T-cell (primary cell): ENCODE results near the gene FITM1. TPM values are rescaled to one million over a fixed set of nuclear protein-coding genes. Genes with fewer than 3 reads are reported as not detected.

Experiments used
- ATAC-seq, 4 experiments: fragments of 200-7000 bp in 3 of 4; fragments of 150-1000 bp in 1 of 4; cut with Tn5 transposase; replicated peaks in 1 of 4; 1 replicate in 3 of 4; 2 replicates in 1 of 4; pipeline ENCODE4 v1.10.0; 2021; ENCODE audit warnings: moderate library complexity in 3 of 4, mild to moderate bottlenecking in 2 of 4, moderate number of reproducible peaks in 1 of 4
- CTCF ChIA-PET, 2 donors: fragments of 300-600 bp; sonication (Branson Sonifier 250); formaldehyde crosslinking; loops; one replicate each; lab custom pipeline; 2022; ENCODE audit warnings: antibody characterized with exemption in 2 of 2; lab: Charles Lee
- POLR2A ChIA-PET, 2 donors: fragments of 300-600 bp; sonication (Branson Sonifier 250); formaldehyde crosslinking; loops; one replicate each; lab custom pipeline; 2022; ENCODE audit warnings: antibody characterized with exemption in 2 of 2; lab: Charles Lee
- DNase-seq, 35 experiments: peaks; one replicate each; pipeline versions ENCODE4 v3.0.0 to v3.0.0-alpha.2; 2013 to 2023
- H3K27ac ChIP-seq: one replicate; pipeline ENCODE4 v1.5.1; 2013; ENCODE audit warnings: low read length
- H3K27me3 ChIP-seq, 2 experiments: replicated peaks in 1 of 2; 1 replicate in 1 of 2; 2 replicates in 1 of 2; pipeline versions ENCODE4 v1.6.1 to v1.7.0; 2013; ENCODE audit warnings: low read length in 1 of 2, mixed read lengths in 1 of 2; ENCODE audit not compliant: control insufficient read depth in 2 of 2, insufficient read depth in 2 of 2; ENCODE audit errors: extremely low read depth in 1 of 2
- H3K36me3 ChIP-seq, 2 donors: 1 replicate in 1 of 2; 2 replicates in 1 of 2; pipeline versions ENCODE4 v1.6.1 to v1.7.0; 2013; ENCODE audit warnings: low read length in 1 of 2; ENCODE audit not compliant: control insufficient read depth in 2 of 2, insufficient read depth in 1 of 2; ENCODE audit errors: extremely low read depth in 1 of 2
- H3K4me1 ChIP-seq, 2 experiments: 1 replicate in 1 of 2; 2 replicates in 1 of 2; pipeline versions ENCODE4 v1.6.1 to v1.7.0; 2013; ENCODE audit warnings: low read length in 2 of 2, mixed read lengths in 1 of 2; ENCODE audit not compliant: insufficient read depth in 2 of 2, control insufficient read depth in 1 of 2; ENCODE audit errors: extremely low read depth in 1 of 2
- H3K4me3 ChIP-seq, 2 donors: 1 replicate in 1 of 2; 2 replicates in 1 of 2; pipeline versions ENCODE4 v1.5.1 to v1.7.0; 2013; ENCODE audit warnings: mild to moderate bottlenecking in 2 of 2, low read length in 1 of 2, moderate library complexity in 1 of 2; ENCODE audit not compliant: control insufficient read depth in 1 of 2; ENCODE audit errors: extremely low read depth in 1 of 2
- H3K9me3 ChIP-seq: 2 replicates; pipeline ENCODE4 v1.7.0; 2013
- H3K27ac Mint-ChIP-seq, 2 donors: one replicate each; pipeline ENCODE4 v1.8.0; 2020 to 2021; ENCODE audit warnings: mild to moderate bottlenecking in 2 of 2, mixed read lengths in 2 of 2
- H3K27me3 Mint-ChIP-seq, 2 donors: one replicate each; pipeline ENCODE4 v1.8.0; 2021 to 2022; ENCODE audit warnings: mixed read lengths in 2 of 2
- H3K36me3 Mint-ChIP-seq: one replicate; pipeline ENCODE4 v1.8.0; 2021; ENCODE audit warnings: mixed read lengths
- H3K4me1 Mint-ChIP-seq, 3 donors: one replicate each; pipeline ENCODE4 v1.8.0; 2020 to 2022; ENCODE audit warnings: mixed read lengths in 3 of 3, mild to moderate bottlenecking in 1 of 3
- H3K4me3 Mint-ChIP-seq, 3 donors: one replicate each; pipeline ENCODE4 v1.8.0; 2020 to 2022; ENCODE audit warnings: mild to moderate bottlenecking in 3 of 3, mixed read lengths in 3 of 3, moderate library complexity in 3 of 3
- H3K9me3 Mint-ChIP-seq, 3 donors: one replicate each; pipeline ENCODE4 v1.8.0; 2020 to 2022; ENCODE audit warnings: mixed read lengths in 3 of 3
- WGBS: methylation state at CpG from one replicate; pipeline ENCODE4 v1.1.5; 2013; ENCODE audit warnings: missing lambda C conversion rate; ENCODE audit not compliant: insufficient coverage; 5-methylcytosine and 5-hydroxymethylcytosine counted together
- total RNA-seq, 35 experiments: library from RNA in 6 of 35; stranded (reverse) in 6 of 35; fragments of 120-200 nt in 1 of 35; gene quantifications; one replicate each; pipeline versions ENCODE4 v1.2.1 to v1.2.4 and lab custom pipeline; 2013 to 2026

Gene FITM1
- total RNA-seq, 5 donors from 2014 or later (not counting 1 experiment from before 2014, with no cell fraction given), result 2.5 to 3.5 (median 3.2) TPM

- ChIA-PET POLR2A (interaction anchor here (0.6 to 1.2 kb wide), 3 partner anchors 13 to 147 kb away, joined by 3 read pairs; partner anchors contain the start of gene TINF2 (in 1 of the 2)), CTCF (interaction anchor here (0.9 to 7.6 kb wide), 3 partner anchors 13 to 15 kb away, joined by 4 to 96 read pairs (median 11); no protein-coding TSS in a partner anchor)
- H3K4me1 ChIP-seq, result peaks cover 5 to 23% of the 10 kb centered on the region in 2 experiments
- Mint-ChIP-seq H3K36me3 (peaks cover 16% of the 10 kb centered on the region), H3K27ac (peak overlapping the region; percentile 98), H3K4me1 (peaks cover 26 to 36% (median 35%) of the 10 kb centered on the region in 3 donors), H3K4me3 (peak overlapping the region; percentile 93 to 97 (median 96)), H3K9me3 (no peaks in the 10 kb centered on the region), H3K27me3 (no peaks in the 10 kb centered on the region)
- WGBS, result 34% methylated on average over 9 of the region's 12 CpGs
- peaks cover 10 to 23% of the 10 kb centered on the region in 2 donors for H3K36me3 ChIP-seq
- H3K27ac ChIP-seq, result peak overlapping the region; percentile 83
- ATAC-seq (peak in 1 of 4 experiments; percentile 15), DNase-seq (peak in 7 of 35 experiments; percentile 11 to 44 (median 18))
- no peaks in the 10 kb centered on the region for H3K27me3 ChIP-seq
- no peaks in the 10 kb centered on the region for H3K9me3 ChIP-seq
- peak overlapping the region; percentile 79 to 92 for H3K4me3 ChIP-seq
Observed at GRCh38 chr14:24095271-24096068, 35.0 kb upstream of the FITM1 start.

GRCh38 chr14:24096545-24097181 lies 33.8 kb upstream of the FITM1 start:
- Mint-ChIP-seq H3K4me3 (peak overlapping the region; percentile 28 to 47 (median 31)), H3K36me3 (peaks cover 23% of the 10 kb centered on the region), H3K27ac (peak overlapping the region; percentile 6 to 58), H3K4me1 (peaks cover 24 to 31% (median 31%) of the 10 kb centered on the region in 3 donors), H3K9me3 (no peaks in the 10 kb centered on the region), H3K27me3 (no peaks in the 10 kb centered on the region)
- ChIA-PET POLR2A (no interaction called here), CTCF (interaction anchor here (0.5 to 7.6 kb wide), 3 partner anchors 12 to 146 kb away, joined by 3 to 96 read pairs (median 3); partner anchors contain the start of gene TINF2 (in 1 of the 2))
- H3K4me1 ChIP-seq, result peaks cover 5 to 21% of the 10 kb centered on the region in 2 experiments
- no peak overlapping the region for H3K27ac ChIP-seq
- no peaks in the 10 kb centered on the region for H3K9me3 ChIP-seq
- H3K4me3 ChIP-seq, result no peak overlapping the region
- 100% methylated on average over 7 of the region's 8 CpGs for WGBS
- H3K27me3 ChIP-seq, result no peaks in the 10 kb centered on the region
- H3K36me3 ChIP-seq, result peaks cover 10 to 27% of the 10 kb centered on the region in 2 donors
- DNase-seq (no peak), ATAC-seq (no peak)

GRCh38 chr14:24098229-24098926 lies 32.1 kb upstream of the FITM1 start:
- Histone ChIP-seq H3K4me1 (peaks cover 5 to 20% of the 10 kb centered on the region in 2 experiments), H3K36me3 (peaks cover 10 to 35% of the 10 kb centered on the region in 2 donors), H3K27ac (no peak overlapping the region), H3K9me3 (no peaks in the 10 kb centered on the region), H3K4me3 (no peak overlapping the region), H3K27me3 (no peaks in the 10 kb centered on the region)
- CTCF ChIA-PET, result interaction anchor here in 1 of 2 donors (0.8 kb wide), 1 partner anchor 12 kb away, joined by 3 read pairs; no protein-coding TSS in a partner anchor
- Mint-ChIP-seq H3K36me3 (peaks cover 32% of the 10 kb centered on the region), H3K27me3 (no peaks in the 10 kb centered on the region), H3K9me3 (no peaks in the 10 kb centered on the region), H3K27ac (no peak overlapping the region), H3K4me1 (peaks cover 21 to 25% (median 23%) of the 10 kb centered on the region in 3 donors), H3K4me3 (no peak overlapping the region)
- POLR2A ChIA-PET, result no interaction called here
- 97% methylated on average over 15 of the region's 16 CpGs for WGBS
- ATAC-seq, result no peak
- no peak for DNase-seq

- H3K36me3 ChIP-seq, result peaks cover 10 to 38% of the 10 kb centered on the region in 2 donors
- Mint-ChIP-seq H3K9me3 (no peaks in the 10 kb centered on the region), H3K27ac (no peak overlapping the region), H3K4me3 (no peak overlapping the region), H3K36me3 (peaks cover 39% of the 10 kb centered on the region), H3K4me1 (peaks cover 16 to 21% (median 19%) of the 10 kb centered on the region in 3 donors), H3K27me3 (no peaks in the 10 kb centered on the region)
- ChIA-PET CTCF (interaction anchor here in 1 of 2 donors (0.5 kb wide), 1 partner anchor 14 kb away, joined by 3 read pairs; no protein-coding TSS in a partner anchor), POLR2A (no interaction called here)
- DNase-seq, result no peak
- 98% methylated on average over 15 of the region's 17 CpGs for WGBS
- H3K9me3 ChIP-seq, result no peaks in the 10 kb centered on the region
- no peak for ATAC-seq
- no peak overlapping the region for H3K4me3 ChIP-seq
- H3K27me3 ChIP-seq, result no peaks in the 10 kb centered on the region
- no peak overlapping the region for H3K27ac ChIP-seq
- H3K4me1 ChIP-seq, result peaks cover 5 to 14% of the 10 kb centered on the region in 2 experiments
Observed at GRCh38 chr14:24098927-24099813, 31.3 kb upstream of the FITM1 start.

- H3K4me1 Mint-ChIP-seq, result peaks cover 10 to 13% (median 11%) of the 10 kb centered on the region in 3 donors
- H3K9me3 Mint-ChIP-seq, result peaks cover 0 to 4% (median 0%) of the 10 kb centered on the region in 3 donors
- ChIA-PET POLR2A (no interaction called here), CTCF (no interaction called here)
- H3K27ac Mint-ChIP-seq, result no peak overlapping the region
- H3K36me3 ChIP-seq, result peaks cover 10 to 39% of the 10 kb centered on the region in 2 donors
- 90% methylated on average over 2 of the region's 4 CpGs for WGBS
- H3K27me3 ChIP-seq, result no peaks in the 10 kb centered on the region
- H3K9me3 ChIP-seq, result no peaks in the 10 kb centered on the region
- H3K27ac ChIP-seq, result no peak overlapping the region
- peaks cover 47% of the 10 kb centered on the region for H3K36me3 Mint-ChIP-seq
- DNase-seq (no peak), ATAC-seq (no peak)
- H3K4me1 ChIP-seq, result peaks cover 2 to 5% of the 10 kb centered on the region in 2 experiments
- H3K4me3 ChIP-seq, result no peak overlapping the region
- no peak overlapping the region for H3K4me3 Mint-ChIP-seq
- H3K27me3 Mint-ChIP-seq, result no peaks in the 10 kb centered on the region
Observed at GRCh38 chr14:24100197-24100981, 30.1 kb upstream of the FITM1 start.
